HG03439 (cell line): ENCODE measurements around the gene HNRNPL.
"Not testable (repeated sequence)": the region's sequence is repeated elsewhere in the genome, so short reads cannot be mapped to it uniquely, and the experiment has no call there.

ENCODE experiments used
- ATAC-seq: cut with Tn5 transposase; IDR thresholded peaks from one replicate; pipeline ENCODE4 v1.9.1; 2021; ENCODE audit warnings: mild to moderate bottlenecking, moderate library complexity; ENCODE audit not compliant: unreplicated experiment

The HNRNPL gene

DNA sequence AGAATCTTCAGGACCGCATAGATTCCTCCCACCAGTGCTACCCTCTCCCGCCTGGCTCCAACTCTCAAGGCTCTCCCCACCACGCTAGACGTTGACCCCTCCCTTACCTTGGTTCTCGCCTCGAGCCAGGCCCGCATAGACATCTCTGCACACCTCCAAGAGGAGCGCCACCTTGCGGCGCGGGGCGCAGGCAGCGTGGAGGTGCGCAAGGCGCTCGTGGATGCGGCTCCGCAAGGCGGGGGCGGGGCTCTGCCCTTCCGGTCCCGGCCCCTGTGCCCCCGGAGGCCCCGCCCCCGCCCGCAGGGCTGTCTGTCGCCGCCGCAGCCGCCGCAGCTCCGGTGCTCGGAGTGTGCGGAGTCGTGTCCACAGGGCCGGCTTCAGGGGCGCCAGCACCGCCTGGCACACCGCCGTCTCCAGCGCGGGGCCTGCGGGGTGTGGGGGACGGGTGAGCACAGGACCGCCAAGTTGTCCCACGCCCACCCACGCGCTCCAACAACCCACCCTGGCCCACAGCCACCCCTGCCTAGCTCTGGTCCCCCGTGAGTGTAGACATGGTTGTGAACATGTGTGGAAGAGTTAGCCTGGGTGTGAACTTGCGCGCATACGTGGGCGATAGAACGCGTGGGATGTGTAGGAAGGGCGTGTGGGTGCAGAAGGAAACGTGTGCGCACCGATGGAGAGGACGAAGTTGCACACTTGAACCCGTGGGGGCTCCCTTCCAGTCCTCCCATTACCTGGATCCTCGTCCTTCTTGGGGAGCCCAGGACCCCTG is 20.2 kb upstream of the HNRNPL start:
- ATAC-seq = peak; percentile 72

DNA sequence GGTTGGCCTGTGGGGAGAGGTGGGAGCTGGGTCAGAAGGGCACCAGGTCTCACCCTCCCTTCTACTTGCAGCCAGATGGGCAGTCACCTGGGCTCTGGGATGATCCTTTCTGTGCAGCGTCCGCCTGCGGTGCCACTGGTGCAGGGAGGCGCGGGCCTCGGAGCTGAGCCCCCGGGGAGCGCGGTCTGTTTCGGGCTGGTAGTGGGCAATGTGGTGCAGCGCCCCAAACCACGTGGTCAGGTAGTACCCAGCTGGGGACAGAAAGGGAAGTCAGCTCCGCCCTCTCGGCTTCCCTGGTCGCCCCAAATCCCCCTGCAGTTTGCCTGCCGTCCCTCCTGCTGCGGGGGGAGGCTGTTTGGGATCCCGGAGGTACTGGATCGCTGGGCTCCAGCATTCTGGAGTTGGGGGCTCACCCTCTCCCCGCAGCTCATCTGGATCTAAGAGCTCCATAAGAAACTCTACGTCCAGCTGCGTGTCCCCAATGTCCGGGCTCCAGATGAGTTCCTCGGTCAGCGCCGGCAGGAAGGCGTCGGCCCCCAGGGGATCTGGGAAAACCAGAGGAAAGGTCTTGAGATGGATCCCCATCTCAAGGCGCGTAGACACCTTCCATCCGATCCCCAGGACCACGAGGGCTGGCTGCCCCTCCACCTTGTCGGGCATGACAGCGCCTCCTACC is 19.5 kb upstream of the HNRNPL start:
- ATAC-seq = peak; percentile 4

DNA sequence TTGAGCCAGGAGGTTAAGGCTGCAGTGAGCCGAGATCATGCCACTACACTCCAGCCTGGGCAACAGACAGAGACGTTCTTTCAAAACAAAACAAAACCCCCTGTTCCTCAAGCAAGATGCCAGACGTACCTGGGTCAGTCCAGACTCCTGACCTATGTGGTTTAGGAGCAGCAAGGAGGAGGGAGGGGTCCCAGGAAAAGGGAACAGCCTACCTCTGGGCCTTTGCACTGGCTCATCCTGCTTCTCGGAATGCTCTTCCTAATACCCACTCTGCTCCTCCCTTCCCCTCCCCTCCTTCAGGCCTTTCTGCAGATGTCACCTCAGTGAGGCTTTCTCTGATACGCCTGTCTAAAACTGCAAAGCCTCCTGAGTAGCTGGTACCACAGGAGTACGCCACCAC is 18.8 kb upstream of the HNRNPL start:
- no peak for ATAC-seq

DNA sequence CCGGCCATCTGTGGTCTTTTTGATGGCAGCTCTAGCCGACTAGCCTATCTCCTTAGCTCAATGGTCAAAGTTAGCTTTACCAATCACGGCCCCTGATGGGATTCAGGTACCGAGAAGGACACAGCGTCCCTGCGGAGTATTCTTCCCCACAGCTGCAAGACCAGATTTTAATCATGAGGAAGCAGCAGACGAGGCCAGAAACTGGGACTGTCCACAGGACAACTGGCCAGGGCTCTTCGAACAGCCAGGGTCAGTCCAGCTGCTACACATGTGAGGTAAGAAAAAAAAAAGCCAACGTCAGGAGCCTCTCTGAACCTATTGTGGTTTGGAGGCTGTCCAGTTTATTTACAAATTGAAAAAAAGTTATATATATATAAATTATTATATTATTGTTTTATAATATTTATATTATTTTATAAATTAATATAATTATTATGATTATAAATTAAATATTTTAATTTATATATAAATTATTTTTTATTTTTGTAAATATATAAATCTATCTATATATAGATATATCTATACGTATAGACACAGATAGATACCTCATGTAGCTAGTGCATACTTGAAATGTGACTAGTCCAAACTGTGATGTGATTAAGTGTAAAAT is 17.5 kb upstream of the HNRNPL start:
- ATAC-seq = no peak

DNA sequence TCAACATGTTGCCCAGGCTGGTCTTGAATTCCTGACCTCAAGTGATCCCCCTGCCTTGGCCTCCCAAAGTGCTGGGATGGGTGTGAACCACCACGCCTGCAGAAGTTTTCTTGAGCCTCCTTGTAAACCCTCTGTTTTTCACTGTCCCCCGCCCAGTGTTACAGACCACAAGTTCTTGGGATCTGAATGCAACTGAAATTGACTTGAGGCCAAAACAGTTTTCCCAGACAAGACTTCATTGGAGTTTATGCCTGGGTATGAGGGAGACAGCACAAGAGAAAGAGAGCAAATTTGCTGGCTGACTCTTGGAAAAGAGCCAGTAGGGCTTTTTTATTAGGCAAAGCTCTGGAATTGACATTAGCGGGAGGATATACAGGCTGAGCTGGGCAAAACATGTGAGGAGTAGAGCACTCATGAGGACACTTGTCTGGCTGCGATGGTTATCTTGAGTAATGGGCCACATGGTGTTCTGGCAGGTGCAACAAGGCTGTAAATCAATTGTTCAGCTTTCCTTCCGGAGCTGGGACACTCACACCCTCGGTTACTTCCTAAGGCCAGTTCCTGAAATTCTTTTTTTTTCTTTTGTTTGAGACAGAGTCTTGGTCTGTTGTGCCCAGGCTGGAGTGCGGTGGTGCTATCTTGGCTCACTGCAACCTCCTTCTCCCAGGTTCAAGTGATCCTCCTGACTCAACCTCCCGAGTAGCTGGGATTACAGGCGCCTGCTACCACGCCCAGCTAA is 12.7 kb upstream of the HNRNPL start:
- no peak for ATAC-seq

DNA sequence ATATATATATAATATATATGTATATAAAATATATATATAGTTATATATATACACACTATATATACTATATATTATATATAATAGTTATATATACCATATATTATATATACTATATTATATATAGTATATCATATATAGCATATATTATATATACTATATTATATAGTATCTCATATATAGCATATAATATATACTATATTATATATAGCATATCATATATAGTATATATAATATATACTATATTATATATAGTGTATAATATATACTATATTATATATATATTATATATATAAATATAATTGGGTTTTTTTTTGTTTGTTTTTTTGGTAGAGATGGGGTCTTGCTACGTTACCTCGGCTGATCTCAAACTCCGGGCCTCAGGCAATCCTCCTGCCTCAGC is 11.6 kb upstream of the HNRNPL start:
- no peak for ATAC-seq

DNA sequence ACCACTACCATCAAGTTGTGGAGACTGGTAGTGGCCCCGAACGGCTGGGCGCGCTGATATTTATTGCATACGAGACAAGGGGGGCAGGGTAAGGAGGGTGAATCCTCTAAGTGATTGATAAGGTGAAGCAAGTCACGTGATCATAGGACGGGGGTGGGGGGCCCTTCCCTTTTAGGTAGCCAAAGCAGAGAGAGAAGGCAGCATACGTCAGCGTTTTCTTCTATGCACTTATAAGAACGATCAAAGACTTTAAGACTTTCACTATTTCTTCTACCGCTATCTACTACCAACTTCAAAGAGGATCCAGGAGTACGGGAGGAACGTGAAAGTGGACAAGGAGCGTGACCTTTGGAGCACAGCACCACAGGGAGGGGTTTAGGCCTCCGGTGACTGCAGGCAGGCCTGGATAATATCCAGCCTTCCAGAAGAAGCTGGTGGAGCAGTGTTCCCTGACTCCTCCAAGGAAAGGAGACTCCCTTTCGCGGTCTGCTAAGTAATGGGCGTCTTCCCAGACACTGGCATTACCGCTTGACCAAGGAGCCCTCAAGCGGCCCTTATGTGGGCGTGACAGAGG is 9.9 kb upstream of the HNRNPL start:
- not testable (repeated sequence) for ATAC-seq

DNA sequence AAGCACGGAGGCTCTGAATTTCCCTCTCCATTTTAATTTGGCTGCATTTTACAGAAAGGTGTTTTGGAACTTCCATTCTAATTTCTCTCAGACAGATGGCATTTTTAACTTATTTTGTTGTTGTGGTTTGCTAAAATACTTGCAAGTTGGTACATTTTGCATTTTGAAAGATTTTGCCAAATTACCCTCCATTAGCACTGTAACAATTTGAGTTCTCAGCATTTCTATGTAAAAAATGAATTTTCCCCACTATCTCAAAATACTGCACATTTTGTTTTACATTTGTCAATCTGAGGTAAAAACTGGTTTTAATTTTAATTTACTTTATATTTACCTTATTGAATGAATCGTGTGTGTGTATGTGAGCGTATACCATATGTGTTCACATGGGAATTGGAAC is 7.0 kb upstream of the HNRNPL start:
- ATAC-seq = no peak

DNA sequence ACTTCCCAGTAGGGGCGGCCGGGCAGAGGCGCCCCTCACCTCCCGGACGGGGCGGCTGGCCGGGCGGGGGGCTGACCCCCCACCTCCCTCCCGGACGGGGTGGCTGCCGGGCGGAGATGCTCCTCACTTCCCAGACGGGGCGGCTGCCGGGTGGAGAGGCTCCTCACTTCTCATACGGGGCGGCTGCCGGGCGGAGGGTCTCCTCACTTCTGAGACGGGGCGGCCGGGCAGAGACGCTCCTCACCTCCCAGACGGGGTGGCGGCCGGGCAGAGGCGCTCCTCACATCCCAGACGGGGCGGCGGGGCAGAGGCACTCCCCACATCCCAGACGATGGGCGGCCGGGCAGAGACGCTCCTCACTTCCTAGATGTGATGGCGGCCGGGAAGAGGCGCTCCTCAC is 6.0 kb upstream of the HNRNPL start:
- ATAC-seq = not testable (repeated sequence)

DNA sequence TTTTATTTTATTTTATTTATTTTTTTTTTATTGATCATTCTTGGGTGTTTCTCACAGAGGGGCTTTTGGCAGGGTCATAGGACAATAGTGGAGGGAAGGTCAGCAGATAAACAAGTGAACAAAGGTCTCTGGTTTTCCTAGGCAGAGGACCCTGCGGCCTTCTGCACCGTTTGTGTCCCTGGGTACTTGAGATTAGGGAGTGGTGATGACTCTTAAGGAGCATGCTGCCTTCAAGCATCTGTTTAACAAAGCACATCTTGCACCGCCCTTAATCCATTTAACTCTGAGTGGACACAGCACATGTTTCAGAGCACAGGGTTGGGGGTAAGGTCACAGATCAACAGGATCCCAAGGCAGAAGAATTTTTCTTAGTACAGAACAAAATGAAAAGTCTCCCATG is 5.2 kb upstream of the HNRNPL start:
- ATAC-seq = not testable (repeated sequence)

DNA sequence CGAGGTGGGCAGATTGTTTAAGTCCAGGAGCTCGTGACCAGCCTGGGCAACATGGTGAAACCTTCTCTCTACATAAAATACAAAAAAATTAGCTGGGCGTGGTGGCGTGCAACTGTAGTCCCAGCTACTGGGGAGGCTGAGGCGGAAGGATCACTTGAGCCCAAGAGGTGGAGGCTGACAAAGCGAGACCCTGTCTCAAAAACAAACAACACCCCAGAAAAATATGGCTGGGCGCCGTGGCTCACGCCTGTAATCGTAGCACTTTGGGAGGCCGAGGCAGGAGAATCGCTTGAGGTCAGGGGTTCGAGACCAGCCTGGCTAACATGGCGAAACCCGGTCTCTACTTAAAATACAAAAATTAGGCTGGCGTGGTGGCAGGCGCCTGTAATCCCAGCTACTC is 3.4 kb upstream of the HNRNPL start:
- no peak for ATAC-seq

DNA sequence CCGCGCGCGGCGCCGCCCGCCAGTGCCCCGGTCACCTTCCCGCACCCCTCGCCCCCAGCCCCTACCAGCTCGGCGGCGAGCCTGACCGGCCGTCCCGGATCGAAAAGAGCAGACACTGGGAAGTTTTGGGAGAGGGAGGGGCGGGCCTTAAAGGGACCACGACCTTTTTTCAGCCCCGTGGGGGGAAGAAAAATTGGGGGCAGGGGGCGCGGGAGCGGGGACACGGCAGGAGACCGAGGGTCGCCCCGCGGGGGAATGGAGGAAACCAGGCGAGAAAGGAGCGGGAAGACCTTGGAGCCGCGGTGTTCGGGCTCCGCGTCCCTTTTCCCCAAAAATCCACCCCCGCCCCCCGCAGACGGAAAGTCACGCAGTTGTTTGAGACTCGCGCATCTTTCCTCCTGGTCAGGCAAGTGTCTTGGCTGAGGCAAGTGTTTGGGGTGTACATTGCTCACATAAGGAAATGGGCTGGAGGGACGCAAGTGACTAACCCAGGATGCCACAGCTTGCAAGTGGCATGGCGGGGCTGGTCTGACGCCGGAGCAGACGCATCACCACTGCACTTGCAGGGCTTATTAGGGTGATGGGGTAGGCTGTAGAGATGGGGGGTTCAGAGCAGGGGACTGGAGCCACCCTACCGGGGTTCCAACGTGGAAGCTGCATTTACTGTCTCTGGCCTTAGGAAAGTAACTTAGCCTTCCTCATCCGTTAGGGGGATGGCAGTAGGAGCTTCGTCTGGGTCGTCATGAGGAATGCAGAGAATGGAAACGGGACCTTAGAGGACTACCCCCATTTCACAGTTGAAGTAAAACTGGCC is 2.7 kb upstream of the HNRNPL start:
- no peak for ATAC-seq

DNA sequence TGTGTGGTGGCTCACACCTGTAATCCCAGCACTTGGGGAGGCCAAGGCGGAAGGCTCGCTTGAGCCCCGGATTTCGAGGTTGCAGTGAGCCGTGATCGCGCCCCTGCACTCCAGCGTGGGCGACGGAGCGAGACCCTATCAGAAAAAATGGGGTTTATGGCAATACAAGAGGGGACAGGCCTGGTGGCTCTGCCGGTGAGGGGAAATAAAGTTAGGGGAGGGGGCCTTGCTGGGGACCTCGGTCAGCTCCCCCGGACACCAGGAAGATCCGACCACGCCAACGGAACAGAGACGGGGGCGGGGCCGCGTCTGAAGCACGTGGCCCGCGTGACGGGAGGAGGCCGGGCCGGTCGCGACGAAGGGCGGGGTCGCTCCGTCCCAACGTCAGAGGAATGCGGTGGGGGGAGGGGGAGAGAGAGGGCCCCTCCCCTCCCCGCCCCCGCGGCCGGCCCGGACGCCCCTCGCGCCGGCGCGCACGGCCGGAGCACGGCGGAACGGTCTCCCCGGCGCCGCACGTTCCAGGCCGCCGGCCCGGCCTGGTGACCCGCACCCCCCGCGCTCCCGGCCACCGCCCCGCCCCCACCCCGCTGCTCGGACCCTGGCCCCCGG is 1.9 kb upstream of the HNRNPL start:
- ATAC-seq = peak; percentile 33

DNA sequence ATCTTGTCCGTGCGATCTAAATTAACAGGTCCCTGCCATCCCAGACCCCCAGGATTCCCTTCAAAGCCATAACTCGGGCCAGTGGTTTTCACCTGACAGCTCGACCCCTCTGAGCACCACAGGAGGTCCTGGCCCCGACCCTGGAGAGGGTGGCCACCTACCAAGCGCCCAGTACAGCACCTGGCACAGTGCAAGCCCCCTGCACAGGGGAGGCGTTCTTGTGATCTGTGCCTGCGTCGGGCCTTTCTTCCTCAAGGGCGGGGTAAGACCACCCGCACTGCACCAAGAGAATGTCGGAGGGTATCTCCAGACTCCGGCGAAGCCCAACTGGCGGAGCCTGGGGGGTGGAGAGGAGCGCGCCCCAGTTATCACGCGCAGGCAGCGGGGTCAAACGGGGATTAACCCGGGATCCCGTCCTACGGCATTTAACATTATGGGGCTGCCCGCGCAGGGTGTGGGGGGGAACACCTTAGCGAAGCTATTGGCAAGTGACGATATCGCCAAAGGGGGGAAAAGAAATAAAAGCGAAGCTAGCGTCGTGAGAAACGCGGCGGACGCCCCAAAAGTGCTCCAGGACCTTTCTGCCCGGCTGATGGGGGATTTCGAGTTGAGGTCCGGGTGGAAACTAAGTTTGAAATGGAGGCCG is 1.3 kb upstream of the HNRNPL start:
- ATAC-seq = no peak

DNA sequence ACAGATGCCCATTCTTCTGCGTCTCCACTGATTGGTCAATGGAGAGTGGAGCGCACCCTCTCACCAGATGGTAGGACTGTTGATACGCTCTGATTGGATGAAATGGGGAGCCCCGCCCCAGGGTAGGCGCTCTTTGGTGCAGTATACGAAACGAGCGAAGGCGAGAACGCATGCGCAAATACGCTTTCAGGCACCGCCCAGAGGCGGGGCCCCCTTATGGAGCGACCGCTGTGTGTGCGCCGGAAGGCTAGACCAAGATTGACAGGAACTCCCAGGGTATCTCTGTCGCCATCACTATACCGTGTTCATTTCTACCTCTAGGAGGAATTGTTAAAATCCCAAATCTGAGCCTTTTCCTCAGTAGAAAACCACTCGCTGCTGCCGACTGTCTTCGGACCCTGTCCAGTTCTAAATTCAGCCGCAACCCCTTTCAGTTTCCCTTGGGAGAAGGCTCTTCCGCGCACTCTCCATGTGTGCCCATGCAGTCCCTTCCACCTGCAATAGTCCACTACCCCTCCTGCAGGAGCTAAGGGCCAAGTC is 720 bp upstream of the HNRNPL start:
- ATAC-seq = peak; percentile 76

DNA sequence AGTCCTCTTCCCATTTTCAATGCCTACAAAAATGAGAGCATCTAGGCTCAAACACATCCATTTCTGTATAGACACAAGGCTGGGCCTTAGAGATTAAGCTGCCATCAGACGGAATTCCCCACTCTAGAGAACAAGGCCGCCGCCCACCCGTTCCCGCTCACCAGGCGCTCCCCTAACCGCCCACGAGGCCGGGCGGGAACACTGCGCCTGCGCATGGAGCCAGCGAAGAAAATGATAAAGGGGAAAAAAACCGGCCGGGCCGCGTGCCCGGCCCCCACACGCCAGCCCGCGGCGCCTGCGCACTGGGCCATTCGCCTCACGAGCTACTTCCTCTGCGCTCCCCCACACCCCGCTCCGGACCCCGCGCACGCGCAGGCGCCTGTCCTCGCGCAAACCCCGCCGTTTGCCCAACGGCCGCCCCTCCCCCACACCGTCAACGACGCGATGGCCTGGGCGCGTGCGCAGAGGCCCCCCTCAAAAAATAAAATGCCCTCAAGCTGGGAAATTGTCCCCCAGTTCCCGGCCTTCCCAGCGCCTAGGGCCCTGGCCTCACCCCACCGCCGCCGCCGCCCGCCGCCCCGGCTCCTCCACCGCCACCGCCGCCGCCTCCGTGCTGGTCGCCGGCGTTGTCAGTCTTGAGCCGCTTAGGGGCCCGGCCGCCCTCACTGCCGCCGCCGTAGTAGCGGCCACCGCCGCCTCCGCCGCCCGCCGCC is 483 bp downstream of the HNRNPL start:
- peak; percentile 20 for ATAC-seq

DNA sequence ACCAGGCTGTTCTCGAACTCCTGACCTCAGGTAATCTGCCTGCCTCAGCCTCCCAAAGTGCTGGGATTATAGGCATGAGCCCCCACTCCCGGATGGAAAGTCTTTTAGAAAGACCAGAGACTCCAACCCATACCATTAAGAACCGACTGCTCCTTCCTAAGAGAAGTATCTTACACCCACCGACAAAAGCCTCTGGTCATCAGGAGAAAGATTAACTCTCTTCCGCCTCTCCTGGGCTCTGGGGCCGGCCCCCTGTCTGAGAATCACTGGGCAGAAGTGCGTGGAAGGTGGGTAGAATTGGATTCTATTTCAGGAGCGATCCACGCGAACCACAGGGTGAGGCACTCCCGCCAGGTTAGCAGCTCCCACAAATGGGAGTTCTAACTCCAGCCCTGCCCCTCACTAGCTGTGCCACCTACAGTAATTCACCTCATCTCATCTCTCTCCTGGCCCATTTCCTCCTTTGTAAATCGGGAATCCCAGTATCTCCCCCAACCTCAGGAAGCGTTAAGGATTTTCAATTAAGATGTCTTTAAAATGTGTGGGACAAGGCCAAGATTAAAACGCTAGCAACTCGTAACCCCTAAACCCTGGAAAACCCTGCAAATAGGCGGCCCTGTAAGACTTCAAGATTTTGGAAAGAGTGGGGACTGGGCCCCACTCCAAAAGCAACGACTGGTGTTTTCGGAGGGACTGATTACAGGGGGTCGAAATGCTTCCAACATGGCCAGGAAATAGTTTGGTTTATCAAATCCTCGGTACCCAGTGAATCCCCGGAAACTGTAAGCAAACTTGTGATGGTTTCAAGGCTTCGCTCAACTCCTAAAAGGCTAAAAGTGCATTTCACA is 1.3 kb downstream of the HNRNPL start:
- no peak for ATAC-seq

DNA sequence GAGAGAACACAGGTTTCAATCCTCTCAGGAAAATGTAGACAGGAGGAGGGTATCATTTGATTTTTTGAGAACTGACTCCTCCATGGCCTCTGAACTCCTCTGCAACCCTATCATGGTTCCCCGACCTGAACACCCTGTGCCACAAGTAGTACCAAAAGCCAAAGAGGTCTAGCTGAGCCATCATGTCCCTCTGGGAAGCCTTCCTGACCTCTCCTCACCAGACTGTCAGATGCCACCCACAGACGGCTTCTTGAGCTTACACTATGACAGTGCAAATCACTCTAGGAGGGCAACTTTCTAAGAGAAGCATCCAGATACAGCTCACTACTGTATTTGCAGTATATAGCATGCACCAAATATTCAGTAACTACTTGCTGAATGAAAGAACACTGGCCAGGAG is 3.7 kb downstream of the HNRNPL start:
- no peak for ATAC-seq
